SJSA1 (cell line): ENCODE data around the gene SIL1. TPM values are rescaled to one million over a fixed set of nuclear protein-coding genes. Genes with fewer than 3 reads are reported as not detected.
"Not testable (repeated sequence)": the region's sequence is repeated elsewhere in the genome, so short reads cannot be mapped to it uniquely, and the experiment has no call there.

ENCODE experiments used
- DNase-seq, 2 experiments: peaks; one replicate each; pipeline ENCODE4 v3.0.0-alpha.2; 2015 to 2020; ENCODE audit warnings: low spot score in 2 of 2, low read depth in 1 of 2
- H3K27ac ChIP-seq: fragments of 250-450 bp; sonication (Bioruptor Pico); 2 replicates; pipeline ENCODE4 v1.5.1; 2020; ENCODE audit warnings: mild to moderate bottlenecking, moderate library complexity
- H3K27me3 ChIP-seq: fragments of 250-450 bp; sonication (Bioruptor Pico); replicated peaks from 2 replicates; pipeline ENCODE4 v1.5.1; 2020; ENCODE audit warnings: mild to moderate bottlenecking, moderate library complexity
- H3K36me3 ChIP-seq: fragments of 250-450 bp; sonication (Bioruptor Pico); 2 replicates; pipeline ENCODE4 v1.5.1; 2020; ENCODE audit warnings: mild to moderate bottlenecking
- H3K4me1 ChIP-seq: fragments of 250-450 bp; sonication (Bioruptor Pico); replicated peaks from 2 replicates; pipeline ENCODE4 v1.6.1; 2021; ENCODE audit warnings: mild to moderate bottlenecking
- H3K4me3 ChIP-seq: fragments of 250-450 bp; sonication (Bioruptor Pico); 2 replicates; pipeline ENCODE4 v1.5.1; 2020; ENCODE audit warnings: mild to moderate bottlenecking
- H3K9me3 ChIP-seq: fragments of 250-450 bp; sonication (Bioruptor Pico); replicated peaks from 2 replicates; pipeline ENCODE4 v1.5.1; 2020; ENCODE audit warnings: mild to moderate bottlenecking
- total RNA-seq: library from RNA; depleted of rRNA; stranded (reverse); fragments of >200 nt; shearing (Covaris generic); gene quantifications from 2 replicates; pipeline ENCODE4 v1.2.3, GENCODE V29; 2014

Gene SIL1
- total RNA-seq, 1 experiment from 2014 or later = 58.2 TPM

GRCh38 chr5:139116100-139116655 lies 82.0 kb downstream of the SIL1 start:
- peaks cover 14% of the 10 kb centered on the region for H3K36me3 ChIP-seq
- H3K27ac ChIP-seq = no peak overlapping the region
- no peaks in the 10 kb centered on the region for H3K4me1 ChIP-seq
- H3K9me3 ChIP-seq = no peaks in the 10 kb centered on the region
- no peaks in the 10 kb centered on the region for H3K27me3 ChIP-seq
- H3K4me3 ChIP-seq = no peak overlapping the region
- no peak for DNase-seq

GRCh38 chr5:139113892-139114291 lies 84.3 kb downstream of the SIL1 start:
- Histone ChIP-seq H3K9me3 (no peaks in the 10 kb centered on the region), H3K4me3 (no peak overlapping the region), H3K36me3 (no peaks in the 10 kb centered on the region), H3K27ac (no peak overlapping the region), H3K4me1 (no peaks in the 10 kb centered on the region), H3K27me3 (no peaks in the 10 kb centered on the region)
- DNase-seq = no peak

- H3K27me3 ChIP-seq, H3K36me3 ChIP-seq, H3K4me1 ChIP-seq, H3K4me3 ChIP-seq, H3K9me3 ChIP-seq, DNase-seq, H3K27ac ChIP-seq: not testable (repeated sequence)
Observed at GRCh38 chr5:139112362-139112761, 85.8 kb downstream of the SIL1 start.

GRCh38 chr5:139110526-139111168 lies 87.5 kb downstream of the SIL1 start:
- Histone ChIP-seq H3K4me3 (no peak overlapping the region), H3K27ac (no peak overlapping the region), H3K9me3 (no peaks in the 10 kb centered on the region), H3K27me3 (no peaks in the 10 kb centered on the region), H3K4me1 (no peaks in the 10 kb centered on the region), H3K36me3 (no peaks in the 10 kb centered on the region)
- no peak for DNase-seq

- no peak for DNase-seq
- Histone ChIP-seq H3K36me3 (no peaks in the 10 kb centered on the region), H3K4me3 (no peak overlapping the region), H3K4me1 (no peaks in the 10 kb centered on the region), H3K27me3 (no peaks in the 10 kb centered on the region), H3K9me3 (no peaks in the 10 kb centered on the region), H3K27ac (no peak overlapping the region)
Observed at GRCh38 chr5:139108063-139108824, 89.9 kb downstream of the SIL1 start.

GRCh38 chr5:139105621-139106071 lies 92.5 kb downstream of the SIL1 start:
- H3K27me3 ChIP-seq = no peaks in the 10 kb centered on the region
- H3K4me3 ChIP-seq = no peak overlapping the region
- H3K27ac ChIP-seq = no peak overlapping the region
- no peaks in the 10 kb centered on the region for H3K9me3 ChIP-seq
- no peak for DNase-seq
- no peaks in the 10 kb centered on the region for H3K4me1 ChIP-seq
- no peaks in the 10 kb centered on the region for H3K36me3 ChIP-seq

- DNase-seq = no peak
- Histone ChIP-seq H3K36me3 (no peaks in the 10 kb centered on the region), H3K27ac (no peak overlapping the region), H3K9me3 (no peaks in the 10 kb centered on the region), H3K4me1 (no peaks in the 10 kb centered on the region), H3K27me3 (no peaks in the 10 kb centered on the region), H3K4me3 (no peak overlapping the region)
Observed at GRCh38 chr5:139104577-139105276, 93.4 kb downstream of the SIL1 start.

DNA sequence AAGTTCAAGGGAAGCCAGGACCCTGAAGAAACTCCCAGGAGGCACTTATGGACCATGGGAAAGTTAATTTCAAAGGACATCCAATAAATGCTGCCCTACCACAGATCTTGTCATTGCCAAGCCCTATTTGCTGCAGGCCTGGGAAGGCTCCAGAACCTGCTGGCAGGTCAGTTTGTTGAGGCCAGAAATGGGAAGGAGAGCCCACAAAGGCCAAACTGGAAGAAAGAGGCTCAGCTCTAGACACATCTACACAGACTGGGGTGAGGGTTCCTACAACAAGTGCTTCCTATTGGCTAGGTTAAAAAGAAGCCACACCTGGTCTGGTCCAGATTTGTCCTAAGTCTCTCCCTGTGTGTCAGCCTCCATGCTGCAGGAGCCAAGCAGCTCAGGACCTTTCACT lies 94.4 kb downstream of the SIL1 start:
- no peaks in the 10 kb centered on the region for H3K36me3 ChIP-seq

GRCh38 chr5:139100825-139101224 lies 97.3 kb downstream of the SIL1 start:
- no peaks in the 10 kb centered on the region for H3K27me3 ChIP-seq
- H3K36me3 ChIP-seq = no peaks in the 10 kb centered on the region
- no peak overlapping the region for H3K27ac ChIP-seq
- H3K9me3 ChIP-seq = no peaks in the 10 kb centered on the region
- no peak overlapping the region for H3K4me3 ChIP-seq
- DNase-seq = no peak
- H3K4me1 ChIP-seq = no peaks in the 10 kb centered on the region

More for the DNA sequence above, 94.4 kb downstream of the SIL1 start:
- no peaks in the 10 kb centered on the region for H3K27me3 ChIP-seq
- no peaks in the 10 kb centered on the region for H3K9me3 ChIP-seq
- no peak for DNase-seq
- H3K27ac ChIP-seq = no peak overlapping the region
- H3K4me1 ChIP-seq = no peaks in the 10 kb centered on the region
- no peak overlapping the region for H3K4me3 ChIP-seq

- no peak for DNase-seq
Observed at GRCh38 chr5:139094154-139095131, 103.7 kb downstream of the SIL1 start.

GRCh38 chr5:139092741-139093343 lies 105.3 kb downstream of the SIL1 start:
- H3K36me3 ChIP-seq = no peaks in the 10 kb centered on the region
- no peaks in the 10 kb centered on the region for H3K4me1 ChIP-seq
- H3K9me3 ChIP-seq = no peaks in the 10 kb centered on the region
- DNase-seq = no peak
- no peak overlapping the region for H3K27ac ChIP-seq
- H3K27me3 ChIP-seq = no peaks in the 10 kb centered on the region
- no peak overlapping the region for H3K4me3 ChIP-seq

More at GRCh38 chr5:139094154-139095131, 103.7 kb downstream of the SIL1 start:
- Histone ChIP-seq H3K27ac (no peak overlapping the region), H3K27me3 (no peaks in the 10 kb centered on the region), H3K4me3 (no peak overlapping the region), H3K4me1 (no peaks in the 10 kb centered on the region), H3K9me3 (no peaks in the 10 kb centered on the region), H3K36me3 (no peaks in the 10 kb centered on the region)

DNA sequence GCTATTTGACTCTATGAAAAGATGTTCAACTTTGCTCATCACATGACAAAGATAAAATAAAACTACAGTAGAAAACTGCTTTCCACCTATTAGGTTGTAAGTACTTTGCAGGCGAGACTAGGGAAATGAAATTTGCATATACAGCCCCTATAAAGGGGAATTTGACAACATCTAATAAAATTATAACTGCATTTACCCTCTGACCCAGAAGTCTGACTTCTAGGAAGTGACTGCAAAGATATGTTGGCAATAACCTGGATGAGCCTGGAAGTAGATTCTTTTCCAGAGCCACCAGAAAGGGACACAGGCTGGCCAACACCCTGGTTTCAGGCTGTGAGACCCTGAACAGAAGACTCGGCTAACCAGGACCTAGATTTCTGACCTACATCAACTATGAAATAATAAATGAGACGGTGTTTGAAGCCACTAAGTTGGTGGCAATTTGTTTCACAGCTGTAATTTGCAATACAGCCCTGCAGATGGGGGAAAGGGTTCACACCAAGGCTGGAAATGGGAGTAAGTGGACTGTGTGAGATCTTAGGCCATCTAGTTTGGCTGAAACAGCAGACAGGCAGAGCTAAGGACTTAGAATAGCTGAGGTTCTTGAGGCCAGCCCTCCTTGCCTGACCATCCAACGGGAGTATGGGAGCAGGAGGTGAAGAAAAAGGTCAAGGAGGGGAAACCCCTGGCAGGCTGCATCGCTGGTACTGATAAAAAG lies 106.6 kb downstream of the SIL1 start:
- Histone ChIP-seq H3K9me3 (no peaks in the 10 kb centered on the region), H3K4me1 (no peaks in the 10 kb centered on the region), H3K27me3 (no peaks in the 10 kb centered on the region), H3K27ac (no peak overlapping the region), H3K36me3 (no peaks in the 10 kb centered on the region), H3K4me3 (no peak overlapping the region)
- no peak for DNase-seq
